ENCODE measurements around the gene BMP6. TPM values are rescaled to one million over a fixed set of nuclear protein-coding genes. Genes with fewer than 3 reads are reported as not detected.

The BMP6 gene
- total RNA-seq, 1 donor from 2014 or later = 2.1 TPM

GRCh38 chr6:7707787-7708186 lies 18.1 kb upstream of the BMP6 start:
- Histone ChIP-seq H3K9me3 (ENCODE audit: control insufficient read depth in 3 of 3, low read length in 3 of 3) (no peaks in the 10 kb centered on the region), H3K36me3 (ENCODE audit: control insufficient read depth in 3 of 3, insufficient read depth in 3 of 3, low read length in 3 of 3) (no peaks in the 10 kb centered on the region), H3K4me3 (ENCODE audit: low read length in 3 of 3) (no peak overlapping the region), H3K27me3 (ENCODE audit: control insufficient read depth in 3 of 3, insufficient read depth in 3 of 3, low read length in 3 of 3) (no peaks in the 10 kb centered on the region), H3K27ac (ENCODE audit: low read depth, low read length) (no peak overlapping the region), H3K4me1 (ENCODE audit: control insufficient read depth in 3 of 3, insufficient read depth in 3 of 3, low read length in 3 of 3) (no peaks in the 10 kb centered on the region), H3K9ac (ENCODE audit: low read depth in 1 of 3, low read length in 3 of 3) (no peak overlapping the region)

- H3K27ac ChIP-seq (ENCODE audit: low read depth, low read length) = no peak overlapping the region
- H3K9ac ChIP-seq (ENCODE audit: low read depth in 1 of 3, low read length in 3 of 3) = no peak overlapping the region
- H3K4me3 ChIP-seq (ENCODE audit: low read length in 3 of 3) = no peak overlapping the region
- H3K36me3 ChIP-seq (ENCODE audit: control insufficient read depth in 3 of 3, insufficient read depth in 3 of 3, low read length in 3 of 3) = no peaks in the 10 kb centered on the region
- H3K9me3 ChIP-seq (ENCODE audit: control insufficient read depth in 3 of 3, low read length in 3 of 3) = peaks cover 0 to 2% (median 0%) of the 10 kb centered on the region in 3 donors
- H3K27me3 ChIP-seq (ENCODE audit: control insufficient read depth in 3 of 3, insufficient read depth in 3 of 3, low read length in 3 of 3) = peaks cover 0 to 4% (median 3%) of the 10 kb centered on the region in 3 donors
- peaks cover 0 to 8% (median 2%) of the 10 kb centered on the region in 3 donors for H3K4me1 ChIP-seq (ENCODE audit: control insufficient read depth in 3 of 3, insufficient read depth in 3 of 3, low read length in 3 of 3)
Observed at GRCh38 chr6:7719364-7719850, 6.5 kb upstream of the BMP6 start.

- Histone ChIP-seq H3K27me3 (ENCODE audit: control insufficient read depth in 3 of 3, insufficient read depth in 3 of 3, low read length in 3 of 3) (peaks cover 4 to 7% (median 6%) of the 10 kb centered on the region in 3 donors), H3K4me3 (ENCODE audit: low read length in 3 of 3) (no peak overlapping the region), H3K36me3 (ENCODE audit: control insufficient read depth in 3 of 3, insufficient read depth in 3 of 3, low read length in 3 of 3) (no peaks in the 10 kb centered on the region), H3K9me3 (ENCODE audit: control insufficient read depth in 3 of 3, low read length in 3 of 3) (peaks cover 0 to 2% (median 0%) of the 10 kb centered on the region in 3 donors), H3K4me1 (ENCODE audit: control insufficient read depth in 3 of 3, insufficient read depth in 3 of 3, low read length in 3 of 3) (peaks cover 0 to 10% (median 3%) of the 10 kb centered on the region in 3 donors), H3K27ac (ENCODE audit: low read depth, low read length) (no peak overlapping the region), H3K9ac (ENCODE audit: low read depth in 1 of 3, low read length in 3 of 3) (no peak overlapping the region)
Observed at GRCh38 chr6:7720346-7720745, 5.6 kb upstream of the BMP6 start.

GRCh38 chr6:7721649-7722048 lies 4.2 kb upstream of the BMP6 start:
- H3K27ac ChIP-seq (ENCODE audit: low read depth, low read length) = no peak overlapping the region
- H3K9ac ChIP-seq (ENCODE audit: low read depth in 1 of 3, low read length in 3 of 3) = no peak overlapping the region
- peaks cover 7 to 21% (median 13%) of the 10 kb centered on the region in 3 donors for H3K4me1 ChIP-seq (ENCODE audit: control insufficient read depth in 3 of 3, insufficient read depth in 3 of 3, low read length in 3 of 3)
- H3K4me3 ChIP-seq (ENCODE audit: low read length in 3 of 3) = no peak overlapping the region
- H3K36me3 ChIP-seq (ENCODE audit: control insufficient read depth in 3 of 3, insufficient read depth in 3 of 3, low read length in 3 of 3) = no peaks in the 10 kb centered on the region
- peaks cover 4 to 18% (median 14%) of the 10 kb centered on the region in 3 donors for H3K27me3 ChIP-seq (ENCODE audit: control insufficient read depth in 3 of 3, insufficient read depth in 3 of 3, low read length in 3 of 3)
- no peaks in the 10 kb centered on the region for H3K9me3 ChIP-seq (ENCODE audit: control insufficient read depth in 3 of 3, low read length in 3 of 3)

- Histone ChIP-seq H3K36me3 (ENCODE audit: control insufficient read depth in 3 of 3, insufficient read depth in 3 of 3, low read length in 3 of 3) (no peaks in the 10 kb centered on the region), H3K9me3 (ENCODE audit: control insufficient read depth in 3 of 3, low read length in 3 of 3) (no peaks in the 10 kb centered on the region), H3K4me1 (ENCODE audit: control insufficient read depth in 3 of 3, insufficient read depth in 3 of 3, low read length in 3 of 3) (peaks cover 17 to 31% (median 23%) of the 10 kb centered on the region in 3 donors), H3K27ac (ENCODE audit: low read depth, low read length) (no peak overlapping the region), H3K4me3 (ENCODE audit: low read length in 3 of 3) (no peak overlapping the region), H3K27me3 (ENCODE audit: control insufficient read depth in 3 of 3, insufficient read depth in 3 of 3, low read length in 3 of 3) (peaks cover 14 to 28% (median 25%) of the 10 kb centered on the region in 3 donors), H3K9ac (ENCODE audit: low read depth in 1 of 3, low read length in 3 of 3) (no peak overlapping the region)
Observed at GRCh38 chr6:7723041-7723447, 2.9 kb upstream of the BMP6 start.

GRCh38 chr6:7723554-7723953 lies 2.3 kb upstream of the BMP6 start:
- H3K9me3 ChIP-seq (ENCODE audit: control insufficient read depth in 3 of 3, low read length in 3 of 3) = no peaks in the 10 kb centered on the region
- H3K36me3 ChIP-seq (ENCODE audit: control insufficient read depth in 3 of 3, insufficient read depth in 3 of 3, low read length in 3 of 3) = no peaks in the 10 kb centered on the region
- H3K4me3 ChIP-seq (ENCODE audit: low read length in 3 of 3) = no peak overlapping the region
- H3K27me3 ChIP-seq (ENCODE audit: control insufficient read depth in 3 of 3, insufficient read depth in 3 of 3, low read length in 3 of 3) = peaks cover 19 to 33% (median 29%) of the 10 kb centered on the region in 3 donors
- H3K4me1 ChIP-seq (ENCODE audit: control insufficient read depth in 3 of 3, insufficient read depth in 3 of 3, low read length in 3 of 3) = peaks cover 21 to 36% (median 28%) of the 10 kb centered on the region in 3 donors
- H3K9ac ChIP-seq (ENCODE audit: low read depth in 1 of 3, low read length in 3 of 3) = no peak overlapping the region
- H3K27ac ChIP-seq (ENCODE audit: low read depth, low read length) = no peak overlapping the region

- Histone ChIP-seq H3K27me3 (ENCODE audit: control insufficient read depth in 3 of 3, insufficient read depth in 3 of 3, low read length in 3 of 3) (peaks cover 33 to 48% (median 43%) of the 10 kb centered on the region in 3 donors), H3K9ac (ENCODE audit: low read depth in 1 of 3, low read length in 3 of 3) (no peak overlapping the region)
Observed at GRCh38 chr6:7725412-7725811, 487 bp upstream of the BMP6 start.

GRCh38 chr6:7726416-7727085 lies 652 bp downstream of the BMP6 start:
- H3K9ac ChIP-seq (ENCODE audit: low read depth in 1 of 3, low read length in 3 of 3) = peak overlapping the region in 2 of 3 donors; percentile 51 to 64
- H3K27me3 ChIP-seq (ENCODE audit: control insufficient read depth in 3 of 3, insufficient read depth in 3 of 3, low read length in 3 of 3) = peaks cover 41 to 55% (median 49%) of the 10 kb centered on the region in 3 donors

More at GRCh38 chr6:7725412-7725811, 487 bp upstream of the BMP6 start:
- Histone ChIP-seq H3K27ac (ENCODE audit: low read depth, low read length) (no peak overlapping the region), H3K9me3 (ENCODE audit: control insufficient read depth in 3 of 3, low read length in 3 of 3) (no peaks in the 10 kb centered on the region), H3K36me3 (ENCODE audit: control insufficient read depth in 3 of 3, insufficient read depth in 3 of 3, low read length in 3 of 3) (no peaks in the 10 kb centered on the region), H3K4me3 (ENCODE audit: low read length in 3 of 3) (peak overlapping the region in 2 of 3 donors; percentile 49 to 72), H3K4me1 (ENCODE audit: control insufficient read depth in 3 of 3, insufficient read depth in 3 of 3, low read length in 3 of 3) (peaks cover 26 to 37% (median 31%) of the 10 kb centered on the region in 3 donors)

GRCh38 chr6:7727086-7727945 lies 1.4 kb downstream of the BMP6 start:
- Histone ChIP-seq H3K9ac (ENCODE audit: low read depth in 1 of 3, low read length in 3 of 3) (peak overlapping the region in 1 of 3 donors; percentile 40), H3K4me3 (ENCODE audit: low read length in 3 of 3) (peak overlapping the region; percentile 60 to 75 (median 72)), H3K27me3 (ENCODE audit: control insufficient read depth in 3 of 3, insufficient read depth in 3 of 3, low read length in 3 of 3) (peaks cover 41 to 57% (median 49%) of the 10 kb centered on the region in 3 donors), H3K36me3 (ENCODE audit: control insufficient read depth in 3 of 3, insufficient read depth in 3 of 3, low read length in 3 of 3) (no peaks in the 10 kb centered on the region), H3K9me3 (ENCODE audit: control insufficient read depth in 3 of 3, low read length in 3 of 3) (no peaks in the 10 kb centered on the region), H3K4me1 (ENCODE audit: control insufficient read depth in 3 of 3, insufficient read depth in 3 of 3, low read length in 3 of 3) (peaks cover 26 to 37% (median 31%) of the 10 kb centered on the region in 3 donors), H3K27ac (ENCODE audit: low read depth, low read length) (no peak overlapping the region)

More at GRCh38 chr6:7726416-7727085, 652 bp downstream of the BMP6 start:
- no peaks in the 10 kb centered on the region for H3K36me3 ChIP-seq (ENCODE audit: control insufficient read depth in 3 of 3, insufficient read depth in 3 of 3, low read length in 3 of 3)
- peaks cover 26 to 37% (median 31%) of the 10 kb centered on the region in 3 donors for H3K4me1 ChIP-seq (ENCODE audit: control insufficient read depth in 3 of 3, insufficient read depth in 3 of 3, low read length in 3 of 3)
- H3K27ac ChIP-seq (ENCODE audit: low read depth, low read length) = no peak overlapping the region
- peak overlapping the region; percentile 68 to 72 (median 70) for H3K4me3 ChIP-seq (ENCODE audit: low read length in 3 of 3)
- H3K9me3 ChIP-seq (ENCODE audit: control insufficient read depth in 3 of 3, low read length in 3 of 3) = no peaks in the 10 kb centered on the region
